GM19397 (cell line): ENCODE results near the gene ADI1.
"Not testable (repeated sequence)": the region's sequence is repeated elsewhere in the genome, so short reads cannot be mapped to it uniquely, and the experiment has no call there.

Experiments
- ATAC-seq: cut with Tn5 transposase; IDR thresholded peaks from one replicate; pipeline ENCODE4 v1.9.1; 2021; ENCODE audit warnings: mild to moderate bottlenecking, moderate library complexity; ENCODE audit not compliant: unreplicated experiment

ADI1 gene

DNA sequence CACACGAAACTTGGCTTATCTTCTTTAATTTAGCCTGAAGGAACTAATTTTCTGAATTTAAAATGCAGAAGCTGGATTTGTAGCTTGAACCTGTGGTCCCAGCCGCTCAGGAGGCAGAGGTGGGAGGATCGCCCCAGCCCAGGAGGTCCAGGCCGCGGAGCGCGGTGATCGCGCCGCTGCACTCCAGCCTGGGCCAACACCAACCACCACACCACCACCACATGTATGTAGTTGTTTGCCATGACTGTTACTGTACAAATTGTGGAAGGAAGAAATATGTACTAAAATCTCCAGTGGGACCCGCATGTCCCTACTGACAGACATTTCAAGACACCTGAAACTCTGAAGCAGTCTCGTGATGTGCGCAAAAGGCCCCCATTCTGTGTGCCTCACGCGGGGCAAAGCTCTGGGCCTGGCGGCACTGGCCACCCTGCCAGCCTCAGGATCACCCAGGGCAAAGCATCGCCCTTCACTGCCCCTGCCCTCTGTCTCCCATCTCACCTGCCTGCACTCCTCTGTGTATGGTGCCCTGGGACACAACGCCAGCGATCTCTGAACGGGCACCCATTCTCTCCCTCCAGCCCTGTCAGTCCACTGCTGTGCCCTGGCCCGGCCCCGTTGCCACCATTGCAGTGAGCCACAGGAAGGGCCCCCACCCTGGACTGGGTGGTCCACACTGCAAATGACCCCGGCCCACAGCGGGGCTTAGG is 10.1 kb upstream of the ADI1 start:
- no peak for ATAC-seq

DNA sequence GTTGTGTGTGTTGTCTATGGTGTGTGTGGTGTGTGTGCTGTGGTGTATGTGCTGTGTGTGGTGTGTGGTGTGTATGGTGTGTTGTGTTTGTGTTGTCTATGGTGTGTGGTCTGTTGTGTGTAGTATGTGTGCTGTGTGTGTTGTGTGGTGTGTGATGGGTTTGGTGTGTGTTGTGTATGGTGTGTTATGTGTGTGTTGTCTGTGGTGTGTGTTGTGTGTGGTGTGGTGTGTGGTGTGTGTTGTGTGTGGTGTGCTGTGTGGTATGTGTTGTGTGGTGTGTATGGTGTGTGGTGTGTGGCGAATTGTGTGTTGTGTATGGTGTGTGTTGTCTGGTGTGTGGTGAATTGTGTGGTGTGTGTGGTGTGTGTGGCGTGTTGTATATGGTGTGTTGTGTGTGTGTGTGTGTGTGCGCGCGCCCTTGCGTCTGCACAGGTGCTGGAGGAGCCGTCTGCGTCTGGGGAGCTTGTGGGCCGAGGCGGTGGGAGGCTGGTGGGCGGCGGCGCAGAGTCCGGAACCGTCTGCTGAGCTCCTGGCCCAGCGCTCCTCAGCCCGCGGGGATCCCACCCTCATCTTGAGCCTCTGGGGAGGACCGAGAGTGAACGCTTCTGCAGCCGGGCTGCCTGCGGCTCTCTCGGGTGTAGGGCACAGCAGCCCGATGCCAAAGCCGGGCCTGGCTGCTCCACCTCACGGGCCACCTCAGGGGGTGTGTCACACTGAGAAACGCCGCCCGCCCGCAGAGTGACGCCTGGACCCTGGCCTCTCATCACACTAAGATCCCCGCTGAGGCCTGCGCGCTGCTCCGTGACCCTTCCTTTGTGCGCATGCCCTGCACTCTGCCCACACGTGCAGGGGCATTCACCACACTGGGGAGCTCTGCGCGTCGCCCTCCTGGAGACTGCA is 8.8 kb upstream of the ADI1 start:
- ATAC-seq, result no peak

DNA sequence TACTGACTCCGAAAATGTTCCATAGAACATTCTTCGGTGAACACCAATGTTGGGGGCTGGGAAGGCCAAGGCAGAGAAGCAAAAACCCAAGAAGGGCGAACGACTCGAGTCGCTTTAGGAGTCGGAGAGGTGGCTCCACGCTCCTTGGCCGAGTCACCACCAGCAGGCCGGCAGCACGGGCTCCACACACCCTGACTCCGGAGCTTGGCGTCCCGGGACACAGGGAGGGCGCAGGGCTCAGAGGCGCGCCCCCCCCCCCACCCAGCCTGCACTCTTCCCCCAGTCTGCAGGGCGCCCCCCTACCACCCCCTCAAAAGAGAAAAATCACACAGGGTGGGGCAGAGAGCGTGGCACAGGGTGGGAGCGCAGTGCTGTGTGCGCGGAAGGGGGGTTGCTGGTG is 7.5 kb upstream of the ADI1 start:
- ATAC-seq, result no peak

- ATAC-seq, result no peak
Measured at GRCh38 chr2:3523551-3524041, 4.3 kb upstream of the ADI1 start.

DNA sequence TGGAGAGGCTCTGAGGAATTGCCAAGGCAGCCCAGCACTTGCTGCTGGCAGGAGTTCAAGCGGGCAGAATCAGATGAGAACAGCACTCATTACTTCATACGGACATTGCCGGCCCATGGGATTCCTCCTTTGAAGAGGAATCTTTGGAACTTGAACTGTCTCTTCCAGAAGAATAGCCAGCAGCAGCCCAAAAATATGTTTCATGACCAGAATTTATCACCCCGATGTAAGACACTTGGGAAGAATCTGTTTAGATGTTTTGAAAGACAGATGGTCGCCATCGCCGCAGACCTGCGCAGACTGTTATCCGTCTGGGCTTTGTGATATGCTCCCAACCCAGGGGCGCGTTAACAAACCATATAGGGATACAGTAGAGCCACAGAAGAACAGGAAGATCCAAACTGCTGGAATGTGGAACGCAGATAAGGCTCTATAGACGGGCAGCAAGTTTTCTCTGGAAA is 3.7 kb upstream of the ADI1 start:
- no peak for ATAC-seq

- ATAC-seq, result no peak
Measured at GRCh38 chr2:3520591-3520990, 1.3 kb upstream of the ADI1 start.

- peak; percentile 81 for ATAC-seq
Measured at GRCh38 chr2:3518496-3519254, 656 bp downstream of the ADI1 start.

DNA sequence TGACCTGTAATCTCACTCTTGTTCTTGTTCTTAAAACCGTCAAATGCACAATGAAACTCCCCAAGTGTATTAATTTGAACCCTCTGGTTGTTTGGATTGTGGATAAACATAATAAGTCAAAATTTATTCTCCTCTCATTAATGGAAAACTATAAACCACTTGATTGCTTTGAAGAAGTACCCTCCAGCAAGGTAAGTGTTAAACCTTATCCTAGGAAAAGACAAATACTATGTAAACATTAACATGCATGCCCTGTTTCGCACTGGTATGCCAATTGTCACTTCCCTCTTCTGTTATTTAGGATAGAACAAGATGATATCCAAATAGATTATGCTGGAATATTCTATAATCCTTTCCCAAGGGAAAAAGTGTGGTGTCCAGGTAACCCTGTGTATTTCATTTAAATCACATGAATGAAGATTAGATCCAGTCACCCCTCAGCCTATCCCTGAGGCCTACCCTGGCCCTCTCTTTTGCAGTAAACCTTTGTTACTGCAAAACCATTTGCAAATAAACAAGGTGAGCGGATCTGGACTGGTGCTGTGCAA is 1.3 kb downstream of the ADI1 start:
- no peak for ATAC-seq

- ATAC-seq, result no peak
Measured at GRCh38 chr2:3516831-3517230, 2.5 kb downstream of the ADI1 start.

DNA sequence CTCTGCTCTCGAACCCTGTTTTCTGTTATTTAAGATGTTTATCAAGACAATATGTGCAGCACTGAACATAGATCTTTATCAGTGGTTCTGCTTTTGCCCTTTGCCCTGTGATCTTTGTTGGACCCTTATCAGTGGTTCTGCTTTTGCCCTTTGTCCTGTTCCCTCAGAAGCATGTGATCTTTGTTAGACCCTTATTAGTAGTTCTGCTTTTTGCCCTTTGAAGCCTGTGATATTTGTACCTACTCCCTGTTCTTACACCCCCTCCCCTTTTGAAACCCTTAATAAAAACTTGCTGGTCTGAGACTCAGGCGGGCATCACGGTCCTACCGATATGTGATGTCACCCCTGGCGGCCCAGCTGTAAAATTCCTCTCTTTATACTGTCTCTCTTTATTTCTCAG is 3.9 kb downstream of the ADI1 start:
- ATAC-seq, result not testable (repeated sequence)

DNA sequence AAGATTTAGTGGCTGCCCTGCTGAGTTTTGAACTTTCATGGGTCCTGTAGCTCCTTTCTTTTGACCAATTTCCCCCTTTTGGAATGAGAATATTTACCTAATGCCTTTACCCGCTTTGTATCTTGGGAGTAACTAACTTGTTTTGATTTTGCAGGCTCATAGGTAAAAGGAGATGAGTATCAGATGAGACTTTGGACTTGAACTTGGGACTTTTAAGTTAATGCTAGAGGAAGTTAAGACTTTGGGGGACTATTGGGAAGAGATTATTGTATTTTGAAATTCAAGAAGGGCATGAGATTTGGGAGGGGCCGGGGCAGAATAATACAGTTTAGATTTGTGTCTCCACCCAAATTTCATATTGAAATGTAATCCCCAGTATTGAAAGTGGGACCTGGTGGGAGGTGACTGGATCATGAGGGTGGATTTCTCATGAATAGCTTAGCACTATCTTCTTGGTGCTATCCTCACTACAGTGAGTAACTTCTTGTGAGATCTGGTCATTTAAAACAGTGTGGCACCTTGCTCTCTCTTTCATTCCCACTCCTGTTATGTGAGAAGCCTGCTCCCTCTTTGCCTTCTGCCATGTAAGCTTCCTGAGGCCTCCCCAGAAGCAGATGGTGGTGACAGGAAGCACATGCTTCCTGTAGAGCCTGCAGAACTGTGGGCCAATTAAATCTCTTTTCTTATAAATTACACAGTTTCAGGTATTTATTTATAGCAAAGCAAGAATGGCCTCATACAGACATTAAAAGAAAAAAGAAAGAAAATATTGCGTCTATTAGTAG is 6.1 kb downstream of the ADI1 start:
- ATAC-seq, result no peak

GRCh38 chr2:3512086-3512485 is 7.2 kb downstream of the ADI1 start:
- no peak for ATAC-seq

DNA sequence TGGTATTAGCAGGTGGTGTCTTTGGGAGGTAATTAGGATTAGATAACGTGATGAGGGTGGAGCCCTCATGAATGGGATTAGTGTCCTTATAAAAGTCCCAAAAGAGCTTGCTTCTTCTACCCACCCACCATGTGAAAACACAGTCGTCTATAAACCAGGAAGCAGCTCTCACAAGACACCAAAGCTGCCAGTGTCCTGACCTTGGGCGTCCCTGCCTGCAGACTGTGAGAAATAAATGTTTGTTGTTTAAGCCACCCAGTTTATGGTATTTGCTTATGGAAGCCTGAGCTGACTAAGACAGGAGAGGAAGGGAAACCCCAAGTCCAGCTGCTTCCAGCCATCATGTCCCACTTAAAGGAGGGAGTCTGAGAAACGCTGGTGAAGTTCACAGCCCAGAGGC is 13.6 kb downstream of the ADI1 start:
- no peak for ATAC-seq

- ATAC-seq, result no peak
Measured at GRCh38 chr2:3504741-3505140, 14.6 kb downstream of the ADI1 start.

DNA sequence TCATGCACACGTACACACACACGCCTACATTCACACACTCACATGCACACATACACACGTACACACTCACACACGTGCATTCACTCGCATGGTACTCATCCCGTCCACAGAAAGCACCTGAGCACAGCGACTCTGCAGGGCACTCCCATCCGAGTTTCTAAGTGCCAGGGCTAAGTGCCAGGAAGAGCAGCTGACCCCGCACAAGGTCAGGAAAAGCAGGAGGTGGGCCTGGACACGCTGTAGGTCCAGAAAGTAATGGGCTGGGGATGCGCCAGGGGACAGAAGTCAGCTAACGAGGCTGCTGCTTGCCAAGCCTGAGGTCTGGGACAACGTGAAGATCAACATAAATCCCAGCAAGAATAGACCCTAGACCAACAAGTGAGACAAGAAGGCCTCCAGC is 15.8 kb downstream of the ADI1 start:
- ATAC-seq, result no peak

GRCh38 chr2:3503046-3503445 is 16.3 kb downstream of the ADI1 start:
- no peak for ATAC-seq

- no peak for ATAC-seq
Measured at GRCh38 chr2:3500326-3500899, 18.9 kb downstream of the ADI1 start.

- ATAC-seq, result no peak
Measured at GRCh38 chr2:3498783-3499394, 20.4 kb downstream of the ADI1 start.

- not testable (repeated sequence) for ATAC-seq
Measured at GRCh38 chr2:3496708-3497080, 22.6 kb downstream of the ADI1 start.
